SKM-1 treated with dmso at 0.1 percent for 144 hours (cell line): ENCODE results near the gene ANXA2.

Experiments used
- DNase-seq: peaks from one replicate; lab custom pipeline; 2025; ENCODE audit not compliant: unreplicated experiment; lab: John Stamatoyannopoulos, UW

The ANXA2 gene

GRCh38 chr15:60390231-60390630, 7.6 kb downstream of the ANXA2 start:
- DNase-seq, result no peak

- DNase-seq, result no peak
Observed at GRCh38 chr15:60389261-60390077, 8.3 kb downstream of the ANXA2 start.

DNA sequence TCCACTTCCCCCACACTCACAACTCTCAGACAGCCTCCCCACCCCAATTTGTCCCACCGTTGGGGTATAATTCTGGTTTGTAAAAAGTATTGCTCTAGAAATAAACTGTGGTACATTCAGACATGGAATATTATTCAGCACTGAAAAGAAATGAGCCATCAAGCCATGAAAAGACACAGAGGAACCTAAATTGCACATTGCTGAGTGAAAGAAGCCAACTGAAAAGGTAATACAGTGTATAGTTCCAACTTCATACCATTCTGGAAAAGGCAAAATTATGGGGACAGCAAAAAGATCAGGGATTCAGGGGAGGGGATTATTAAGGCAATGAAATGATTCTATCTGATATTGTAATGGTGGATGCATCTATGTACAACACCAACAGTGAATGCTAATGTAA, 10.5 kb downstream of the ANXA2 start:
- DNase-seq, result no peak

DNA sequence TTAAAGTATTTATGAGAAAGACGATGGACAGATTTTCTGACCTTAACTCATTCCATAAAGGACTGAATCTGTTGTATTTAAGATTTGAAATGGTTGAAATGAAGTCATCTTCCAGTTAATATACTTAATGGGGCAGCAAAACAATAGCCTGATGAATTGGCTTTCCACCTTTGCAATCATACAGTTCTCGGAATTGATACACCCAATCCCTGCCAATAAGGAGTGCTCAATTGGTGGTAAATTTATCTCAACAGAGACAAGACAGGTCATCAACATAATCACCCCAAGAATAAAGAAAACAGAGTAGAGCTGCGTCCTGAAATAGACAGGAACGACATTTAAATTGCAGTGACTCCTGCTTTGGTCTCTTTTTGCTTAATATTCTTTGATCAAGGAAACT, 11.2 kb downstream of the ANXA2 start:
- no peak for DNase-seq

- no peak for DNase-seq
Observed at GRCh38 chr15:60385620-60386552, 11.9 kb downstream of the ANXA2 start.

GRCh38 chr15:60384526-60385126, 13.2 kb downstream of the ANXA2 start:
- no peak for DNase-seq

- no peak for DNase-seq
Observed at GRCh38 chr15:60384053-60384452, 13.7 kb downstream of the ANXA2 start.

GRCh38 chr15:60382773-60383674, 14.8 kb downstream of the ANXA2 start:
- DNase-seq, result no peak

GRCh38 chr15:60381148-60381788, 16.5 kb downstream of the ANXA2 start:
- DNase-seq, result no peak

DNA sequence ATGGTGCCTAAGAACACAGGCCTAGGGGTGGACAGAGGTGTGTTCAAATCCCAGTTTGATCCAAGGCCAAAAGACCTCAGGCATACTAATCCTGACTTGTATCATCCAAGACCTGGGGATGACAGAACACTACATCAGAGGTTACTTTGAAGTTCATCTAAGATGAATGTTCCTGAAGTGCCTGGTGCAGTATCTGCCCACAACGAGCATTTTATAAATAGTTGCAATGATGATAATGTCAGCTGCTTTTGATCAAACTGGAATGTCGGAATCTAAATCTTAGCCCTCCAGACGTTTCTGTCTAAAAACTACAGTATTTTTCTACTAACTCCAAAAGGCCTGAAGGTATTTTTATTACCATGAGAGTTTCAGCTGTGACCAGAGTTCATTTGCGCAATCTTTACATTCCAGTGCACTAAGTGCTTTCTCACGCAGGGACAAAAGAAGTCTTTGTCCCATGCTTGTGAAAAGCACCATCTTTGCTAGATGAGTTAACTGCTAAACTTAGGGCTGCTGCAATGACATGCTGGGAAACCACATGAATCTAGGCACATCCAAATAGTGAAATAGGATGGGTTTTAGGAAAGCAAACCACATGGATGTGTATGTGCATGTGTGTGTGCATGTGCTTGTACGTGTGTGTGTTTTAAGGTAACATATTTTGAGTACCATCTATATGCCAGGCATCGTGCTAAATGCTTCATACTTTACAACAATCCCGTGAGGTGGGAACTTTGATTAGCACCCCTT, 18.1 kb downstream of the ANXA2 start:
- no peak for DNase-seq

GRCh38 chr15:60379185-60379524, 18.6 kb downstream of the ANXA2 start:
- no peak for DNase-seq

GRCh38 chr15:60376677-60377095, 21.1 kb downstream of the ANXA2 start:
- no peak for DNase-seq

GRCh38 chr15:60375306-60375705, 22.5 kb downstream of the ANXA2 start:
- no peak for DNase-seq

DNA sequence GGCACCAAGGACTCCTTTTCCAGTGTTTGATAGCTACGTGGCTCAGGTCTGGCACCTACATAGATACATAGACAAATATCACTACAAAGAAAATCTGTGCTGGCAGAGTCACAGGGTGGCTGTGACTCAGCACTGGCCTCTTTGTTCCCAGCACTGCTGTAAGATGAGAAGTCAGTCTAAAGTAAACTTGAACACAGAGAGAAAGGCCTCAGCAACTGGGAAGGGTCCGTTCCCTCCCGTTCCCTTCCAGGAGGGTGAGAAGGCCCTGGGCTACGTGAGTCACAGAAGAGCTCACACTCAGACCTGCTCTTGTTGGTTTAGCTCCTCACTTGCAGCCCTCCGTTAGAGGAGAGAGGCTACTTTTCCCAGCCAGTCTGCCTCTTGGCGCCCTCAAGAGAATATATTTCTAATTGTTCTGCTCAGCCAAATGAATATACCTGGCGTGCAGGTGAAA, 23.1 kb downstream of the ANXA2 start:
- no peak for DNase-seq

DNA sequence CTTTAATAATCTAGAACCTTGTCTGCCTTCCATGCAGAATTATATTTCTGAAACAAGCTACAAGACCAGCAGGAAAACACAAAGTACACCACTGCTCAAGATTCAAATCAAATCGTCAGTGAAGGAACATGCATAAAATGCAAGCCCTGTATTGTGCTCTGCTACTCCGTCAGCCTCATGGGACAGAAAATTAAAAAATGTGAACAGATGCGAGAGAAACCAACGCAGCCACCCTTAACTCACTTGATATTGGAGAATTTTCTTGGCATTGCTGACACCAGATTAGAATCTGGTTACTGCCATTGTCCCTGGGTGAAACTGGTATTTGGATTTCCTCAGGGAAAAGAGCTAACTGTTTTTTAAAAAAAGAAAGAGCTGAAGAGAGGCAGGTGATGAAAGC, 23.6 kb downstream of the ANXA2 start:
- DNase-seq, result no peak

- DNase-seq, result no peak
Observed at GRCh38 chr15:60373745-60374144, 24.0 kb downstream of the ANXA2 start.

DNA sequence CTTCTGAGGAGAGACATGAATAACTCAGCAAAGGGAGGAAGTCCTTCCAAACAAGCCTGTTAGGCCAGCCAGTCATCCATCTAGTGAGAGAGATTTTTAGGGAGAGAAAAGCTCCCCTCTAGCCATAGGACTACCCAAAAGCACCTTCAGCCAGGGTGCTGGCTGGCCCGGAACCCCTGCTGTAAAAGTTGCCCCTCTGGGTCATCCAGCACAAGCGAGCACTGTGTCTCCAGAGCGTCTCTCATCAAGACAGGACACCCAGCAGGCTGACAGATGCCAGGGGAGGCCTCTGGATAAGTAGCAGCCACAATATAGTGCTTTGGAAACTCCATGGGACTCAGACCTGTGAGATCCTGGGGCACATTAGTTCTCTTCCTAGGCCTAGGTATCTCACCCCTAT, 24.5 kb downstream of the ANXA2 start:
- no peak for DNase-seq

DNA sequence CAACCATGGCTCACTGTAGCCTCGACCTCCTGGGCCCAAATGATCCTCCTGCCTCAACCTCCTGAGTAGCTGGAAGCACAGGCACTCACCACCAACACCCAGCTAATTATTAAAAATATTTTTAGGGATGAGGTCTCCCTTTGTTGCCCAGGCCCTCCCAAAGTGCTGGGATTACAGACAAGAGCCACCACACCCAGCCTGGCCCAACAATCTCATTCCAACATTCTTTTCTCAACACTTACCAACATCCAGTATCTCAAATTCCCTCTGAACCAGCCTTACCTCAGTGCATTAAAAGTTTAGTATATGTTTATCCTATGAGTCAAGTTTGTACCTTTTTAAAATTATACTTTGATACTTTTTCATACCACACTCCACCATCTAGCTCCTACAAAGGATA, 25.0 kb downstream of the ANXA2 start:
- DNase-seq, result no peak

- DNase-seq, result no peak
Observed at GRCh38 chr15:60372227-60372626, 25.6 kb downstream of the ANXA2 start.
